Smooth muscle cell of the pulmonary artery (primary cell): ENCODE data around the gene ABRACL. TPM values are rescaled to one million over a fixed set of nuclear protein-coding genes. Genes with fewer than 3 reads are reported as not detected.

Source experiments
- total RNA-seq: library from RNA; depleted of rRNA; stranded (reverse); fragments of >200 nt; gene quantifications from 2 replicates; pipeline ENCODE4 v1.2.3, GENCODE V29; 2014

The ABRACL gene
- total RNA-seq, result 15.7 and 17.8 TPM in 2 replicates

GRCh38 chr6:139028658-139029469 is at the start of gene ABRACL:
TSS of gene ABRACL (plus strand) at chr6:139028745. CDS start at chr6:139034161, 5,416 bp downstream.

DNA sequence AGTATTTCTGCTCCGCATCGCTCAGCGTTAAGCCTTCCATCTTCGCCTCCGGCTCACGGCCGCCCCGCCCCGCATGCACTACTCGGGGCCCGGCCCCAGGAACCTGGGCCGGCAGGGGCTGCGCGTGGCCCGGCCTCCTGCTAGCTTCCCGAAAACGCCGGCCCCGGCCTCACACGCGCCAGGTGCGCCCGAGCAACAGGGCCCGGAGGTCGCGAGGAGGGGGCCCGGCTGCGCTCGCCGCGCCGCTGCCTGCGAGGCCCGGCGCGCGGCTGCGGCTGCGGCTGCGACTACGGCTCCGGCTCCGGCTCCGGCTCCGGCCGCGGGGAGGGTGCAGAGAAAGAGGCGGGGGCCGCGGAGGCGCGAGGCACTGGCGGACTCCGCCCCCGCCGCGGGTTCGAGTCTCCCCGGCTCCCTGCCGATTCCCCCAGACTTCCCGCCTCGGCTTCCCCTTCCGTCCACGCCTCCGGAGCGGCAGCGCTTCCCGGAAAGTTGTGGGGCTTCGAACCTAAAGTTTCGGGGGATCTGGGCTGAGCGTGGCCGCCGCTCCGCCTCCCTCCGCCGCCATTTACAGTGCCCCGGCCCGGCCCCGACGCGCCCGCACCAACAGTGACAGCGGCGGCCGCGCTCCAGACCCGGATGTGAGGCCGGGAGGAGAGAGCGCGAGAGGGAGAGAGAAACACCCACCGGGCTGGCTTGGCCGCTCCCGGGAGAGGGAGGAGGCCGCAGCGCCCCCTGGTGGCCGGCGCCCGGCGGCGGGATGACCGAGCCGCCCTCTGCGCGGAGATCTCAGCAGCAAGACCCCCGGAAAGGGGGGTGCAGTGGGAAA is 40.7 kb upstream of the ABRACL start, which contains the start of gene REPS1:
TSS of gene REPS1 (minus strand) at position 611 of the 826 bp plus-strand sequence. CDS start at position 40, 571 bp downstream.

Other genes with a start within 250 kb of the ABRACL start
- gene ECT2L, start 232.7 kb upstream of the ABRACL start, total RNA-seq, result 0.07 TPM in 1 of 2 replicates, not detected in the other
- 22.7 and 28.5 TPM in 2 replicates for gene REPS1, start 40.5 kb upstream of the ABRACL start, total RNA-seq
- 13.4 and 26.5 TPM in 2 replicates for gene HECA, start 106.3 kb downstream of the ABRACL start, total RNA-seq